ENCODE data around the gene HDAC4. TPM values are rescaled to one million over a fixed set of nuclear protein-coding genes. Genes with fewer than 3 reads are reported as not detected.

HDAC4 gene
- total RNA-seq, 1 donor from 2014 or later: 11.8 TPM

DNA sequence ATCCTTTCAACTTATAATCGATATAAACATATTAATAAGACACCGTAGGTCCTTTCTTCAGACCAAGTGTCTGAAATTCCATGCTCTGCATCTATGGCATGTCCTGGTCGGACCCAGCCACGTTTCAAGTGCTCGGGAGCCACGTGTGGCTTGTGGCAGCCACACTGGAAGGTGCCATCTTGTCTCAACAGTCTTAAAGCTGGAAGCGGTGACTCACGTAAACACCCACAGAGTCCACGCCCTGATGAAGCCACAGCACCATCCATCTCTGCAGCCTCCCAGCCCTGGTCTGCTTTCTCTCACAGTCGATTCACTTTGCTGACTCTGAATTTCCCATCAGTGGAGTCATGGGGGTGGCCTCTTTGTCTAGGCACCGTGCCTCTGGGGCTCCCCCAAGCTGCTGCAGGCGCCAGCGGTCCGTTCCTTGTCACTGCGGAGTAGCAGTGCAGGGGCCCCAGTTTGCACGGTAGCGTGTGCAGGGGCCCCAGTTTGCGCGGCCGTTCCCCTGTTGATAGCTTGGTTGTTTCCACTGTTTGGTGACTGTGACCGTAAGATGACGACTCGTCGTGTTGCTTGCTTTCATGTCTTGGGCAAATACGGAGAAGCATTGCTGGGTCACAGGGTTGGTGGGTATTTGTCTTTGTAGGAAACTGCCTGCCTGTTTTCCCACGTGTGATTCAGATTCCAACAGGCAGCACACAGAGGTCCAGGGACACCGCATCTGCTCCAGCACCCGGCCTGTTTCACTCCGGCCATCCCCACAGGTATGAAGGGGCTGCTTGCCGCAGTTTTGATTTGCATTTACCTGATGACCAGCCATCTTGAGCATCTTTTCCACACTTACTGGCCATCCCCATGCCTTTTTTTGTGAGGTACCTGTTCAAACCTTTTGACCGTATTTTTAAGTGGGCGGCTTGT lies 240.3 kb downstream of the HDAC4 start:
- Mint-ChIP-seq H3K4me1 (ENCODE audit: low read depth, unreplicated experiment) (no peaks in the 10 kb centered on the region), H3K4me3 (ENCODE audit: unreplicated experiment) (no peak overlapping the region), H3K27me3 (ENCODE audit: low read depth, unreplicated experiment) (no peaks in the 10 kb centered on the region), H3K27ac (ENCODE audit: unreplicated experiment) (no peak overlapping the region), H3K9me3 (ENCODE audit: unreplicated experiment) (no peaks in the 10 kb centered on the region), H3K36me3 (ENCODE audit: low read depth, unreplicated experiment) (peaks cover 4% of the 10 kb centered on the region)
- FAIRE-seq (no peak), DNase-seq (ENCODE audit: low read depth) (no peak)
- H2AFZ ChIP-seq (ENCODE audit: low read depth, low read length): no peak overlapping the region
- H3K79me2 ChIP-seq (ENCODE audit: insufficient read depth, low read length): no peaks in the 10 kb centered on the region
- H4K20me1 ChIP-seq (ENCODE audit: insufficient read depth, low read length): no peaks in the 10 kb centered on the region
- H3K9me3 ChIP-seq (ENCODE audit: insufficient read depth, low read depth, low read length): no peaks in the 10 kb centered on the region
- no peak overlapping the region for H3K9ac ChIP-seq (ENCODE audit: low read length)
- H3K27ac ChIP-seq (ENCODE audit: low read depth, low read length): no peak overlapping the region
- no peak overlapping the region for H3K4me2 ChIP-seq (ENCODE audit: low read length)
- H3K27me3 ChIP-seq (ENCODE audit: insufficient read depth, low read length): no peaks in the 10 kb centered on the region
- H3K4me1 ChIP-seq (ENCODE audit: insufficient read depth, low read length): no peaks in the 10 kb centered on the region
- no peak for TF ChIP-seq EZH2 (IDR thresholded peaks at IDR 0.05; ENCODE audit: insufficient read depth, low read length)
- TF ChIP-seq, protein P1, sequence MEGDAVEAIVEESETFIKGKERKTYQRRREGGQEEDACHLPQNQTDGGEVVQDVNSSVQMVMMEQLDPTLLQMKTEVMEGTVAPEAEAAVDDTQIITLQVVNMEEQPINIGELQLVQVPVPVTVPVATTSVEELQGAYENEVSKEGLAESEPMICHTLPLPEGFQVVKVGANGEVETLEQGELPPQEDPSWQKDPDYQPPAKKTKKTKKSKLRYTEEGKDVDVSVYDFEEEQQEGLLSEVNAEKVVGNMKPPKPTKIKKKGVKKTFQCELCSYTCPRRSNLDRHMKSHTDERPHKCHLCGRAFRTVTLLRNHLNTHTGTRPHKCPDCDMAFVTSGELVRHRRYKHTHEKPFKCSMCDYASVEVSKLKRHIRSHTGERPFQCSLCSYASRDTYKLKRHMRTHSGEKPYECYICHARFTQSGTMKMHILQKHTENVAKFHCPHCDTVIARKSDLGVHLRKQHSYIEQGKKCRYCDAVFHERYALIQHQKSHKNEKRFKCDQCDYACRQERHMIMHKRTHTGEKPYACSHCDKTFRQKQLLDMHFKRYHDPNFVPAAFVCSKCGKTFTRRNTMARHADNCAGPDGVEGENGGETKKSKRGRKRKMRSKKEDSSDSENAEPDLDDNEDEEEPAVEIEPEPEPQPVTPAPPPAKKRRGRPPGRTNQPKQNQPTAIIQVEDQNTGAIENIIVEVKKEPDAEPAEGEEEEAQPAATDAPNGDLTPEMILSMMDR (IDR thresholded peaks at IDR 0.05; ENCODE audit: insufficient read depth, low read depth, low read length): no peak
- no peaks in the 10 kb centered on the region for H3K36me3 ChIP-seq (ENCODE audit: insufficient read depth, low read length)
- no peak overlapping the region for H3K4me3 ChIP-seq (ENCODE audit: insufficient read depth, low read depth, low read length)

DNA sequence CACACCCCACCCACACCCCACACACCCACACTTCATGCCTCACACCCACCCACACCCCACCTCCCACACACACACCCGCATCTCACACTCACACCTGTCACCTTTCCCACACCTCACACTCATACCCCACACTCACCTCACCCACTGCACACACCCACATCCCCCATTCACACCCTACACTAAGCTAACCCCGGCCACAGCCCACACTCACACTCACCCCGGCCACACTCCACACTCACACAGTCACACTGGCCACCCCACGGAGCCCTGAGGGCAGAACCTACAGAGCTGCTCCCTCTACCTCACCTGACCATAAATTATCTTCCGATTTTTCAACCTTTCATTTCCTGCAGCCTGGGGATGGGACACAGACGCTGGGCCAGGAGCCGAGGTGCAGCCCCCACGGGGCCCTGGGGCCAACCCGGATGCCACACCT lies 241.3 kb downstream of the HDAC4 start:
- Mint-ChIP-seq H3K36me3 (ENCODE audit: low read depth, unreplicated experiment) (peaks cover 4% of the 10 kb centered on the region), H3K27ac (ENCODE audit: unreplicated experiment) (no peak overlapping the region), H3K27me3 (ENCODE audit: low read depth, unreplicated experiment) (no peaks in the 10 kb centered on the region), H3K4me1 (ENCODE audit: low read depth, unreplicated experiment) (no peaks in the 10 kb centered on the region), H3K9me3 (ENCODE audit: unreplicated experiment) (no peaks in the 10 kb centered on the region), H3K4me3 (ENCODE audit: unreplicated experiment) (no peak overlapping the region)
- H3K79me2 ChIP-seq (ENCODE audit: insufficient read depth, low read length): no peaks in the 10 kb centered on the region
- FAIRE-seq (no peak), DNase-seq (ENCODE audit: low read depth) (no peak)
- H3K9ac ChIP-seq (ENCODE audit: low read length): no peak overlapping the region
- H4K20me1 ChIP-seq (ENCODE audit: insufficient read depth, low read length): no peaks in the 10 kb centered on the region
- no peak overlapping the region for H3K27ac ChIP-seq (ENCODE audit: low read depth, low read length)
- H2AFZ ChIP-seq (ENCODE audit: low read depth, low read length): no peak overlapping the region
- no peak overlapping the region for H3K4me2 ChIP-seq (ENCODE audit: low read length)
- H3K36me3 ChIP-seq (ENCODE audit: insufficient read depth, low read length): no peaks in the 10 kb centered on the region
- no peaks in the 10 kb centered on the region for H3K27me3 ChIP-seq (ENCODE audit: insufficient read depth, low read length)
- TF ChIP-seq, protein P1 (IDR thresholded peaks at IDR 0.05; ENCODE audit: insufficient read depth, low read depth, low read length): no peak
- TF ChIP-seq EZH2 (IDR thresholded peaks at IDR 0.05; ENCODE audit: insufficient read depth, low read length): no peak
- H3K9me3 ChIP-seq (ENCODE audit: insufficient read depth, low read depth, low read length): no peaks in the 10 kb centered on the region
- no peaks in the 10 kb centered on the region for H3K4me1 ChIP-seq (ENCODE audit: insufficient read depth, low read length)
- H3K4me3 ChIP-seq (ENCODE audit: insufficient read depth, low read depth, low read length): no peak overlapping the region
